ENCODE measurements around the gene PIGS. TPM values are rescaled to one million over a fixed set of nuclear protein-coding genes. Genes with fewer than 3 reads are reported as not detected.

PIGS gene
- total RNA-seq, 4 donors from 2014 or later = 34.9 to 86.7 (median 46.9) TPM

- no peak for TF ChIP-seq CTCF (IDR thresholded peaks at IDR 0.05; ENCODE audit: low read depth)
Measured at GRCh38 chr17:28527181-28527681, 44.1 kb downstream of the PIGS start.

GRCh38 chr17:28526381-28526780 is 44.9 kb downstream of the PIGS start:
- TF ChIP-seq CTCF (IDR thresholded peaks at IDR 0.05; ENCODE audit: low read depth) = no peak

GRCh38 chr17:28524476-28525424 is 46.6 kb downstream of the PIGS start:
- TF ChIP-seq CTCF (IDR thresholded peaks at IDR 0.05; ENCODE audit: low read depth) = no peak

- no peak for TF ChIP-seq CTCF (IDR thresholded peaks at IDR 0.05; ENCODE audit: low read depth)
Measured at GRCh38 chr17:28523876-28524275, 47.4 kb downstream of the PIGS start.

- no peak for TF ChIP-seq CTCF (IDR thresholded peaks at IDR 0.05; ENCODE audit: low read depth)
Measured at GRCh38 chr17:28523186-28523585, 48.1 kb downstream of the PIGS start.

- no peak for TF ChIP-seq CTCF (IDR thresholded peaks at IDR 0.05; ENCODE audit: low read depth)
Measured at GRCh38 chr17:28521311-28522085, 49.8 kb downstream of the PIGS start.

GRCh38 chr17:28520687-28521086 is 50.6 kb downstream of the PIGS start:
- no peak for TF ChIP-seq CTCF (IDR thresholded peaks at IDR 0.05; ENCODE audit: low read depth)

Measured in subcutaneous adipose tissue (tissue), 4 donors.